ENCODE results near the gene TLE4. TPM values are rescaled to one million over a fixed set of nuclear protein-coding genes. Genes with fewer than 3 reads are reported as not detected.
"Not testable (repeated sequence)": the region's sequence is repeated elsewhere in the genome, so short reads cannot be mapped to it uniquely, and the experiment has no call there.

The TLE4 gene
- total RNA-seq, 1 experiment from 2014 or later, result 11.4 TPM

- Histone ChIP-seq H3K27me3 (no peaks in the 10 kb centered on the region), H3K9me3 (no peaks in the 10 kb centered on the region), H3K4me3 (no peak overlapping the region), H3K36me3 (no peaks in the 10 kb centered on the region)
- no peak for DNase-seq
Measured at GRCh38 chr9:79583952-79584654, 12.3 kb downstream of the TLE4 start.

DNA sequence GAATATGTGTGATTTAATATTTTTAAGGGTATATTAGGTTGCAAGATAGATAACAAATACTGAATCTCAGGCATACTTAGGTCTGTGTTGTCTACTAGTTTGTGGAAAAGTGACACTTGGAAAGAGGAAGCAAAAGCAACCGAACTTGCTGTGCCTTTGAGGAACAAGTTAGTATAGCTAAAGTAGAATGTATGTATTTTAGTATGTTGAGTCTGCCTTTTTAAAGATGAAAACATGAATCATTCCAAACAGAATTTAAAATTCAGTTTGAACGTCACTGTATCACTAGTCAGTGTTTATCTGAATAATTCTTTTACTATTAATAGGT, 12.9 kb downstream of the TLE4 start:
- Histone ChIP-seq H3K36me3 (no peaks in the 10 kb centered on the region), H3K4me3 (no peak overlapping the region), H3K9me3 (no peaks in the 10 kb centered on the region), H3K27me3 (no peaks in the 10 kb centered on the region)
- no peak for DNase-seq

DNA sequence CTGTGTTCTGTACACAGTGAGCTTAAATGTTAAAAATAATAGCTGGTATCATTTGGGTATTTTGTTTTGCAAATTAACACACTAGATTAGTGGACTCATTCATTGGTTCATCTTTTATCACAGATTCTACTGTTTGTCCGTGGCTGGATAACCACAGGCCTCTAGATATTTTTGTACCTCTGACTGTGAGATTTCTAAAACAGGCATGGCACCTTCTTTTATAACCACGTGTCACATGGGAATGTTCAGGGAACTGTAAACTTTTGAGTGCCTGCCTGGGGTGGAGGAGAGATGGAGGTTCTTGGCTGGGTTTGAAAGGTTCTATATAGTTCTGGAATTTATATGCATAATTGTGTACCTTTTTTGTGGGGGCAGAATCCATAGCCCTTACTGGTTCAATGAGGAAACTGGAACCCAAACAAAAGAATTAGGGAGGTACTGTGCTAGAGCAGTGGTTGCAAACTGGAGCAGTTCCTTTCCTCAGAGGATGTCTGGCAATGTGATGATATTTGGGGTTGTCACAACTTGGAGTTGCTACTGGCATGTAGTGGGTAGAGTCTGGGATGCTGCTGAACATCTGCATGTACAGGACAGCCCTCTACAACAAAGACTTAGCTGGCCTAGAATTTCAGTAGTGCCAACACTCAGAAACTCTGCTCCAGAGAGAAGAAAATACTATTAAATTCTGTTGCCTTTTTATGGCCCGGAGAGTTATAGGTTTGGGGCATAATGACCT, 16.9 kb downstream of the TLE4 start:
- Histone ChIP-seq H3K27me3 (no peaks in the 10 kb centered on the region), H3K36me3 (no peaks in the 10 kb centered on the region), H3K9me3 (no peaks in the 10 kb centered on the region), H3K4me3 (no peak overlapping the region)
- no peak for DNase-seq

GRCh38 chr9:79591458-79591857, 19.7 kb downstream of the TLE4 start:
- H3K9me3 ChIP-seq, result no peaks in the 10 kb centered on the region
- H3K4me3 ChIP-seq, result no peak overlapping the region
- DNase-seq, result no peak
- no peaks in the 10 kb centered on the region for H3K27me3 ChIP-seq
- H3K36me3 ChIP-seq, result no peaks in the 10 kb centered on the region

DNA sequence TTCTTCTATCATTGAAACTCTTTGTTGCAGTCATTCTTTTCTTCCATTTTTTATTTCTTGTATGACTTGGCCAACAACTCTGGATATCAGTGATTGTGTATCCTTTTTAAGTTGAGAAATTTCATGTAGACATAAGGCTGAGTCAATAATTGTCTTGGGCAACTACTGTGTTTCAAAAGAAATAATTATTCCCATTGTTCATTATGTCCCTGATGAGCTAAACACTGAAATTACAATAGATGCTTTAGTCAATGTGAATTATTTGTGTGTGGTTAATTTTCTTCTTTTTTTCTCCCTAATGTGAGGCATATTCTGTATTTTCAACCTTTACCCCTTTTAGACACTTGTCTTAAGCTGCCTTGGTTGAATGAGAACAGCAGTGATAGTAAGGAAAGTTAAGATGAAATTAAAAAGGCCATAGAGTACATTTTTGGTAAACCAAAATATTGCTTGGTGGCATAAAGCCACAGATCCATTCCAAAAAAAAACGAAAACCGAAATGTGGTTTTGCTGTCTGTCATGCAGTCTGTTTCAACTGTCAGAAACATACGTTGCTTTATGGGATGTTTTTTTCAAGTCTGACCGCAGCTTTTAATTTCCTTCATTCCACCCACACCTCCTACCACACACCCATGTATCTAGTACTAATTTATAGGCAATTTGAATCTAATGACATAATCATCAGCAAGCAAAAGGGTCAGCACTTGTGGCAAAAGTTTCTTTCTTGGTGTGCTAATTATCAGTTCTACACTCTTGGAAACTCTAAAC, 21.1 kb downstream of the TLE4 start:
- Histone ChIP-seq H3K27me3 (no peaks in the 10 kb centered on the region), H3K36me3 (no peaks in the 10 kb centered on the region), H3K4me3 (no peak overlapping the region), H3K9me3 (no peaks in the 10 kb centered on the region)
- DNase-seq, result no peak

DNA sequence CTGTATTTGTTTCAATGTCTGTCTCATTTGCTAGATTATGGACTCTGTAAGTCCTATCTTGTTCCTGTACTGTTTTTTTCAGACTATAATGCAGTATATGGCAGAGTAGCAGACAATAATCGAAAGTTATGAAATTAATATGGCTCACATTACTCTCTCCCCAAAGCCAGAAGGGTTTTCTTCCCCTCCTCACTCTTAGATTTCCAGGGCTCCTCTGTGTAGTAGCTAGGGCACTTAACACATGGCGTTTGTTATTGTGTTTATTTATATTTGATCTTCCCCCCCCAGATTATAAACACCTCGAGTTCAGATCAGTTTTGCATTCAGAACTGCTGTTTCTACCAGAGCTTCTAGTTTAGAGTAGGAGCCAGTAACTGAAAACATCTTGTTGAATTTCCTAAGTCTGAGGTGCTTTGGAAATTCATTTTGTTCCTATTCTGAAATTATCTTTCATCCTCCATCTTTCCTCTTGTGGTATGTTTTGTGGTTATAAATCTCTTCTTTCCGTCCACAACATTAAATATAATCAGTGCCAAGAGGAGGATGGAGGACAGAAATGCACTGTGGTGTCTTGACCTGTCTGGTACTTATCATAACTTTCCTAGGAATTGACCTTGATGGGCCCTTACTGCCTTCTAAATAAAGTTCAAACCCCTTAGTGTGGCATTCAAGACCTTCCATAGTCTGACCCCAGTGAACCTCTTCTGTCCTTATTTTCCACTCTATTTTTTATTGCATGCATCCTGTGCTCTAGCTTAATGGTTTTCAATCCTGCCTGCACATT, 27.0 kb downstream of the TLE4 start:
- Histone ChIP-seq H3K9me3 (no peaks in the 10 kb centered on the region), H3K36me3 (no peaks in the 10 kb centered on the region), H3K4me3 (no peak overlapping the region), H3K27me3 (no peaks in the 10 kb centered on the region)
- no peak for DNase-seq

GRCh38 chr9:79600466-79600865, 28.7 kb downstream of the TLE4 start:
- Histone ChIP-seq H3K36me3 (no peaks in the 10 kb centered on the region), H3K27me3 (no peaks in the 10 kb centered on the region), H3K9me3 (no peaks in the 10 kb centered on the region), H3K4me3 (no peak overlapping the region)
- DNase-seq, result no peak

DNA sequence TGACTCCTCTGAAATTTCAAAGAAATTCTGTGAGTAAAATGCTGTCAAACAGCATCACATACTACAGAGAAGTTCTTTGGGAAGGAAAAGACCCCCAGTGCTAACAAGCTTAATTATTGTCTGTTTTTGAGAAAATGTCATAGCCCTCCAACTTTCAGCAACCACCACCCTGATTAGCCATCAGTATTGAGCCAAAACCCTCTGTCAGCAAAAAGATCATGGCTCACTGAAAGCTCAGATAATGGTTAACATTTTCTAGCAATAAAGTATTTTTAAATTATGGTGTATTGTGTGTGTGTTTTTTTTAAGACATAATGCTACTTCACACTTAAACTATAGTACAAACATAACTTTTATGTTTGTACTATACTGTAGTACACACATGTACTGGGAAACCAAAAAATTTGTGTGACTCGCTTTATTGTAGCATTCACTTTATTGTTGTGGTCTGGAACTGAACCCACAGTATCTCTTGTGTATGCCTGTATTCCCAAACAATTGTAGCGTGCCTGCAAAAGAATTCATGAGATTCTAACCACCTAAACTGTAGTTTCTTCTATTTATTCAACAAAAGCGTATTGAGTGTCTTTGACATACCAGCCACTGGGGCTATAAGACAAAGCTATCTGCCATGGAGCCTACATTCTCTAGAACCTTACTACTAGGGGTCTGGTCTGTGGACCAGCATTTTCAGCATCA, 31.6 kb downstream of the TLE4 start:
- Histone ChIP-seq H3K9me3 (no peaks in the 10 kb centered on the region), H3K36me3 (no peaks in the 10 kb centered on the region), H3K4me3 (no peak overlapping the region), H3K27me3 (no peaks in the 10 kb centered on the region)
- DNase-seq, result no peak

DNA sequence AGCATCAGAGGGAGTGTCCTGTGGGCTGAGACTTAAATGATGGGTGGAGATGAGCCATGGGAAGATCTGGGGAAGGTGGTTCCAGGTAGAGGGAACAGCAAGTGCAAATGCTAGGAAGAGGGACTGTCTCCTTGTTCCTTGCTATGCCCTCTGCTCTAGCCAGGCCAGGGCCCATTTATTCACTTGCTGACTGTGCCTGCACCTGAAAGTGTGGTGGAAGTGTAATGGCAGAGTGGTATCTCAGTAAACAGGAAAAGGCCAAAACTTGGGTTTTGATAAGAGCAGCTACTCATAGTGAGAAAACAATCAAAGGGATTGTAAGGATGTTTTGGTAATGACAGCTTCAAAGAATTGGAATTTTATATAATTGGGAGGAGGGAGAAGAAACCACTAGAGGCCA, 32.4 kb downstream of the TLE4 start:
- H3K27me3 ChIP-seq, result no peaks in the 10 kb centered on the region
- H3K36me3 ChIP-seq, result no peaks in the 10 kb centered on the region
- H3K9me3 ChIP-seq, result no peaks in the 10 kb centered on the region
- DNase-seq, result no peak
- H3K4me3 ChIP-seq, result no peak overlapping the region

- DNase-seq, result no peak
Measured at GRCh38 chr9:79604921-79605562, 33.3 kb downstream of the TLE4 start.

GRCh38 chr9:79606529-79606928, 34.8 kb downstream of the TLE4 start:
- H3K36me3 ChIP-seq, DNase-seq, H3K4me3 ChIP-seq, H3K9me3 ChIP-seq, H3K27me3 ChIP-seq: not testable (repeated sequence)

More at GRCh38 chr9:79604921-79605562, 33.3 kb downstream of the TLE4 start:
- Histone ChIP-seq H3K36me3 (no peaks in the 10 kb centered on the region), H3K27me3 (no peaks in the 10 kb centered on the region), H3K9me3 (no peaks in the 10 kb centered on the region), H3K4me3 (no peak overlapping the region)

DNA sequence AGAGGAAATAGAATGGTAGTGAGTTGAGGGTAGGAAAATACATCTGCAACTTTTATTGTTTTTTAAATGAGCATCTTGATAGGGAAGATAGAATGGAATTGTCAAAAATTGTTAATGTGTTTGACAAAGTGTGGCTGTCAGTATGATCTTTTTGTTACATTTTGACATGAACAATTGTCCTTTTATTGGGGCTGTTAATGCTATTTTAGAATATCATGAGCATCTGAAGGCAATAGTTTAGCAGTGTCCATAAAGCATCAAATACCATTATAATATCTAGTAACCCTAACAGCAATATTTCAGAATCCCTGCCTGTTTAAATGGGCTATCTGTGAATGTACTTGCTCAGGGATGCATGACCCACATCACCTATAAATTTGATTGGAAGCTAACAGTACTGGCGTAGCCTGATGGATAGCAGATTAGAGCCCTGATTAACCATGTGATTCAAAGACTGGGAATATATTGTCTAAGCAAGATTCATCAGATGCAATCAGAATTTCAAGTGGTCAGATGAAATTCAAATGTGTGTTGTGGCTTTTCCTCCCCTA, 37.8 kb downstream of the TLE4 start:
- H3K9me3 ChIP-seq, result no peaks in the 10 kb centered on the region
- no peaks in the 10 kb centered on the region for H3K27me3 ChIP-seq
- DNase-seq, result no peak
- no peaks in the 10 kb centered on the region for H3K36me3 ChIP-seq
- H3K4me3 ChIP-seq, result no peak overlapping the region

GRCh38 chr9:79610019-79610631, 38.4 kb downstream of the TLE4 start:
- H3K9me3 ChIP-seq, result no peaks in the 10 kb centered on the region
- H3K36me3 ChIP-seq, result no peaks in the 10 kb centered on the region
- no peak for DNase-seq
- H3K27me3 ChIP-seq, result no peaks in the 10 kb centered on the region
- no peak overlapping the region for H3K4me3 ChIP-seq

DNA sequence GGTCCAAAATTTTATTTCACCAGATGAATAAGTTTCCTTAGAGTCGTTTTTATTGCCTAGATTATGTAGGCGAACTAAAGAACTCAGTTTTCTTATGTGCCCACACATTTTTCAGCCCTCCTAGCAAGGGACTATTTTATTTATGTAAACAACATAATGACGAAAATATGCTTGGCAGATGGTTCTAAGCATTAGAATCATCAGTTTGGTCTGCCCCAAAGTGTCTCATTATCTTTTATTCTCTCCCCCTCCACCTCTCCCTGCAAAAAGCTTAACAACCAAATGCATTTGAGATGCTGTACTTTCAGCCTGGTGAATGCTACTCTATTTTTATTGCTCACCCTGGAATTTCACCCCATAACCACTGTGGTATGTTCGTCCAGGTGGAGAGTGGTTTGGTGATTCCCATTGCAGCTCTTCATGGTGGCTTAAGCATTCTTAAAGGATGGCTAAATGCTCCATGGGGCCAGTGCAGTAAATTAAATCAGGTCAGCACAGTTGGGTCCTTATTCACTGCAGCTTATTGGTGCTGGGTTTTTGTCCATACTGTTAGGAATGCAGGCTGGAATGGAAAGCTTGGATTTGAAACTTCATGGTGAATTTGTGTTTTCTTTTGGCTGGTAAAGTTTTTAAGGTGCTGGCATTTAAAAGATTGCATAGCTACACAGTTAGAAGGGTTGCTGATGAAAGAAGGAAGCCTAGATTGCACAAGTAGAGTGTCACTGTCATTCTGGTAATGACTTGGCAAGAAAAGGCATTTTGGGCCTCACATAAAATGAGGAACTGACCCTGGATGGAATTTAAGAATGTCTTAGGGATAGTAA, 39.2 kb downstream of the TLE4 start:
- Histone ChIP-seq H3K36me3 (no peaks in the 10 kb centered on the region), H3K4me3 (no peak overlapping the region), H3K27me3 (no peaks in the 10 kb centered on the region), H3K9me3 (no peaks in the 10 kb centered on the region)
- peak; percentile 54 for DNase-seq

DNA sequence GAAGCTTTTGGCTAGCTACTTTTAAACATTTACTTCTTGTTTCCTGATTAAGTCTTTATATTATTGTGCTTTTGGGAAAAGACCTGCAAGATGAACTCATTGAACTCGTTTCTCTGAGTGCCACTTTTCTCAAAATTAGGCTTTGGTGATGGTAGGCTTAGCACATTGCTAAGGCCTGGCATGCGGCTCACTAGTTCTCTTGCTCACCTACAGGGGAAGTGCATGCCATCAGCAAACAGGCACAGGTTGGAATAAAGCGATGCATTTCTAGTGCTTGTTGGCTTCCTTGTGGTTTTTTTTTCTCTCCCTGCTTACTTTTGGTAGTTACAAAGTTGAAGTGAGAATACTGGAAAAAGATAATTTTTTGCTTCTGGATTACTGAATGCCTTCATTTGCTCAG, 41.4 kb downstream of the TLE4 start:
- no peaks in the 10 kb centered on the region for H3K27me3 ChIP-seq
- DNase-seq, result no peak
- no peaks in the 10 kb centered on the region for H3K36me3 ChIP-seq
- H3K4me3 ChIP-seq, result no peak overlapping the region
- H3K9me3 ChIP-seq, result no peaks in the 10 kb centered on the region

Data from MG63 (cell line).